Neural cell (in vitro differentiated cells): Measurements from ENCODE around the gene DFFA.
"Not testable (repeated sequence)": the region's sequence is repeated elsewhere in the genome, so short reads cannot be mapped to it uniquely, and the experiment has no call there.

Experiments
- CTCF ChIP-seq: fragments of 450-650 bp; IDR thresholded peaks from 2 replicates; pipeline ENCODE4 v1.5.1; 2014; ENCODE audit warnings: antibody characterized with exemption, mild to moderate bottlenecking, moderate library complexity; ENCODE audit not compliant: poor library complexity, severe bottlenecking
- EP300 ChIP-seq: fragments of 450-650 bp; conservative IDR thresholded peaks from 2 replicates; pipeline ENCODE4 v1.6.1; 2014; ENCODE audit warnings: antibody characterized with exemption, mild to moderate bottlenecking, moderate library complexity; ENCODE audit not compliant: poor library complexity, severe bottlenecking
- EZH2 ChIP-seq: fragments of 200-600, 300-800 bp; shearing (Covaris generic), sonication (generic); IDR thresholded peaks from 2 replicates; pipeline ENCODE4 v1.6.1; 2014; ENCODE audit warnings: antibody characterized with exemption, low read length, borderline replicate concordance, mild to moderate bottlenecking; ENCODE audit not compliant: insufficient read depth, poor library complexity, severe bottlenecking
- POLR2AphosphoS5 ChIP-seq: IDR thresholded peaks from 2 replicates; pipeline ENCODE4 v1.6.1; 2012
- TAF1 ChIP-seq: IDR thresholded peaks from 2 replicates; pipeline ENCODE4 v1.6.1; 2012; ENCODE audit warnings: low read depth

GRCh38 chr1:10418741-10419140 lies 53.6 kb downstream of the DFFA start:
- not testable (repeated sequence) for TF ChIP-seq EZH2, TAF1, POLR2AphosphoS5, CTCF, EP300
